Mononuclear cell (primary cell): ENCODE data around the gene STAM2. TPM values are rescaled to one million over a fixed set of nuclear protein-coding genes. Genes with fewer than 3 reads are reported as not detected.
A peak's percentile ranks its signal among the peaks of the same experiment; 100 is the strongest.
"Not testable (repeated sequence)": the region's sequence is repeated elsewhere in the genome, so short reads cannot be mapped to it uniquely, and the experiment has no call there.

ENCODE experiments used
- H3K27me3 ChIP-seq: 2 replicates; pipeline ENCODE4 v1.6.0; 2011; ENCODE audit warnings: low read length, control low read depth; ENCODE audit not compliant: insufficient read depth
- H3K4me1 ChIP-seq: 2 replicates; pipeline ENCODE4 v1.5.1; 2011; ENCODE audit warnings: mild to moderate bottlenecking, low read length, control low read depth; ENCODE audit not compliant: insufficient read depth
- H3K4me3 ChIP-seq: 2 replicates; pipeline ENCODE4 v1.5.1; 2011; ENCODE audit warnings: mild to moderate bottlenecking, low read length, moderate library complexity
- H3K9me3 ChIP-seq: 2 replicates; pipeline ENCODE4 v1.5.1; 2011; ENCODE audit warnings: low read depth, mild to moderate bottlenecking, control low read depth, low read length
- total RNA-seq: library from RNA; depleted of rRNA; stranded (reverse); fragments of >200 nt; gene quantifications from one replicate; pipeline ENCODE4 v1.2.3, GENCODE V29; 2012

The STAM2 gene
- total RNA-seq, 1 donor = 10.4 TPM

DNA sequence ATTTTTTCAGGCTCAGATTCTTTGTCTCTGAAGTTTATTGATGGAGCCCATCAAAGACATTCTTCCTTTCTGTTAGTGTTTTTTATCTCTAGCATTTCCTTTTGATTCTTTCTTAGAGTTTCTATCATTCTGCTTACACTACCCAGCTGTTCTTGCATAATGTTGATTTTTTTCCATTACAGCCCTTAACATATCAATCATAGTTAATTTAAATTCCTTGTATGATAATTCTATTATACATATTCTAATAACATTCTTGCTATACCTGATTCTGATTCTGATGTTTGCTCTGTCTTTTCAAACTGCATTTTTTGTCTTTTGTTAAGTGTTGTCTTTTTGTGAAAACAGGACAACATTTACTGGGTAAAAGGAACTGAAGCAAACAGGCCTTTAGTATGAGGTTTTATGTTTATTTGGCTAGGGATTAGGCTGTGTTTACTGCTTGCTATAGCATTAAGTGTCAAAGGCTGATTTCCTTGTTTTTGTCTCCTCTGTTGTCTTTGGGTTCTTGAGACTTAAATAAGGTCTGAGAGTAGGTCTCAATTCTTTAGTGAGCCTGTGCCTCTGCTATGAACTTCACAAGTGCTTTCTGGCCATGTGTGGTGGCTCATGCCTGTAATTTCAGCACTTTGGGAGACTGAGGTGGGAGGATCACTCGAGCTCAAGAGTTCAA is 8.0 kb upstream of the STAM2 start:
- no peaks in the 10 kb centered on the region for H3K9me3 ChIP-seq
- H3K4me3 ChIP-seq = no peak overlapping the region
- no peaks in the 10 kb centered on the region for H3K27me3 ChIP-seq
- H3K4me1 ChIP-seq = no peaks in the 10 kb centered on the region

- not testable (repeated sequence) for H3K9me3 ChIP-seq, H3K4me3 ChIP-seq, H3K27me3 ChIP-seq
- peaks cover 21% of the 10 kb centered on the region for H3K4me1 ChIP-seq
These were observed 2.1 kb upstream of the STAM2 start for GRCh38 chr2:152177667-152178066.

DNA sequence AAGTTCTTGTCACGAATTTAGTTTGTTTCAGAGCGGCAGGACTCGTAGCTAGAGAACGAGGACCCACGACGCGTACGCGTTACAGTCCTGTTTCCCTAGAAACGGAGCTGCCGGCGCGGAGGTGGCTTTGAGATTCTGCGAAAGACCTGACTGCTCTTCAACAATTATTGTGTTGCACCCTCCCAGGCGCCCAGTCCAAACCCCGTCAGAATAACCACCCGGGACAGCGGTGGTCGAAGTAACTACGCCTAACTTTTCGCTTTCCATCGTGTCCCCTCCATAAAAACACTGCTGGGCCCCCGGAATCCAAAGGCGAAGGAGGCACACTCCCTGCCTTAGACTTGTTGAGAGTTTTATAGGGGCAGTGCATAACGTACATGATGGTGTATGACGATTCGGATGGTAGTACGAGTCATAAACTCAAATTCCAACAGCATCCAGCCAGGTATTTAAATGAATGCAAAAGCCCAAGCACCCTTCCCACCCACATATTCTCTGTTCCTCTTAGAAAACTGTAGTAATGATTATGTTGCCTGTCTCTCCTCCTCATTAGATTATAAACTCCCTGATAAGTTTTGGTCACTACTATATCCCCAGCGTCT is 651 bp upstream of the STAM2 start:
- Histone ChIP-seq H3K4me3 (peak overlapping the region; percentile 92), H3K27me3 (no peaks in the 10 kb centered on the region), H3K9me3 (no peaks in the 10 kb centered on the region), H3K4me1 (peaks cover 28% of the 10 kb centered on the region)

DNA sequence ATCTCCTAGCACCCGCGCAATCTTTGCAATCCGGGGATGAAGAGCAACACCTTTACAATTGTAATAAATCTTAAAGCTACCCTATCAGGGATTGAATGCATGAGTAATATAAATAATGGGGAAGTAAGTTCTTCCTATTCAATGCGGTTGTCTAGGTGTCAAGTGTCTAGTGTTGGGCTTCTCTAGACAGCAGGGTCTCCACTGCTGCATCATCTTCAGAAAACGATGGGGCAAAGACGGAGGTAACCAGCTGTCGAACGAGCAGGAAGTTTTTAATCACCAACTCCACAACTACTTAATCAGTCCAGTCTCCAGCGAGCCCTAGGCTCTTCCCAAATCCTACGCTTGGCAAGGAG is 573 bp downstream of the STAM2 start:
- Histone ChIP-seq H3K4me1 (peaks cover 28% of the 10 kb centered on the region), H3K27me3 (no peaks in the 10 kb centered on the region), H3K9me3 (no peaks in the 10 kb centered on the region), H3K4me3 (peak overlapping the region; percentile 92)

DNA sequence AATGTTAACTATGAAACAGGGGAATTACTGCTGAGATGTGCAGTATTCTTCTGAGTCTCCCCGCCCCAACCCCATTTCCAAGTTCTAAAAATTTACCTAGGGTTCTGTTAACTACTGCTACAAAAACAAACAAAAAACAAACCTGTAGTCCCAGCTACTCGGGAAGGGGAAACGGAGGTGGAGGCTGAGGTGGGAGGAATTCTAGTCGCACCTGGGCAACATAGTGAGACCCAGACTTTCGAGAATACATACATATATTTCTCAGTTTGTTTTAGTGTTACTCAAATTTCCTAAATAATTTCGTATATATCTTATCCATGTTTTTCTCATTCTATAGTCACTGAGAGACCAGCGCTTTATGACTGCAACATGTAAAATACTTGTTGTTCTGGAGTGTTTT is 989 bp downstream of the STAM2 start:
- no peaks in the 10 kb centered on the region for H3K9me3 ChIP-seq
- H3K4me3 ChIP-seq = peak overlapping the region; percentile 92
- no peaks in the 10 kb centered on the region for H3K27me3 ChIP-seq
- peaks cover 32% of the 10 kb centered on the region for H3K4me1 ChIP-seq

DNA sequence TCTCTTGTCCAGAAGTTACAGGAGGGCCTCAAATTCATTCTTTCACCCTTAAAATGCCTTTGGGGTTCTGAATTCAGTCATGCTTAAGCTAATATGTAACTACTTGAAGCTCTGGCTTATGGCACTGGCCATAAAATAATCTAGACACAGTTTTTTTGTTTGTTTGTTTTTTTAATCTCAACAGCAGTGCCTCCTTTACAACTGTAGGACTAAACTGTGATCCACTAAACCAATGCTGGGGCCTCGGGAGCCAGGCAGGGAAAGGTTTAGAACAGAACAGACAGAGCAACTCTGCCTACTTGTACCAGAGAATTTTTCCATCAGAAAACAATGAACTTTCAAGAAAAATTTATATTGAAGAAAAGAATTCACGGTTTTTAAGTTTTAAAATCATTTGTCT is 1.7 kb downstream of the STAM2 start:
- H3K9me3 ChIP-seq = no peaks in the 10 kb centered on the region
- H3K4me3 ChIP-seq = no peak overlapping the region

GRCh38 chr2:152172201-152172785 is 3.3 kb downstream of the STAM2 start:
- H3K27me3 ChIP-seq = not testable (repeated sequence)
- H3K4me1 ChIP-seq = peaks cover 32% of the 10 kb centered on the region

More for the DNA sequence above, 1.7 kb downstream of the STAM2 start:
- peaks cover 32% of the 10 kb centered on the region for H3K4me1 ChIP-seq
- H3K27me3 ChIP-seq = no peaks in the 10 kb centered on the region

GRCh38 chr2:152171718-152172117 is 3.8 kb downstream of the STAM2 start:
- Histone ChIP-seq H3K27me3 (no peaks in the 10 kb centered on the region), H3K4me1 (peaks cover 35% of the 10 kb centered on the region), H3K9me3 (no peaks in the 10 kb centered on the region), H3K4me3 (no peak overlapping the region)

More at GRCh38 chr2:152172201-152172785, 3.3 kb downstream of the STAM2 start:
- not testable (repeated sequence) for H3K4me3 ChIP-seq, H3K9me3 ChIP-seq

- peaks cover 23% of the 10 kb centered on the region for H3K4me1 ChIP-seq
- not testable (repeated sequence) for H3K27me3 ChIP-seq, H3K4me3 ChIP-seq, H3K9me3 ChIP-seq
These were observed 6.4 kb downstream of the STAM2 start for GRCh38 chr2:152169158-152169557.

DNA sequence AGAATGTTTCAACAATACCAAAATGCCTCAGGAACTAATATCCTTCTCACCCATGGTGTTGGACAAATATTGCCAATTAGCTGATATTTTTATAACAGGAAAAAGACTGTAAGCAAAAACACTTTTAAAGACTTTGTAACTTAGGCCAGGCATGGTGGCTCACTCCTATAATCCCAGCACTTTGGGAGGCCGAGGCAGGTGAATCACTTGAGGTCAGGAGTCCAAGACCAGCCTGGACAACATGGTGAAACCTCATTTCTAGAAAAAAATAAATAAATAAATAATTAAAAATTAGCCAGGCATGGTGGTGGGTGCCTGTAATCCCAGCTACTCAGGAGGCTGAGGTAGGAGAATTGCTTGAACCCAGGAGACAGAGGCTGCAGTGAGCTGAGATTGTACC is 8.1 kb downstream of the STAM2 start:
- H3K27me3 ChIP-seq, H3K9me3 ChIP-seq, H3K4me3 ChIP-seq: not testable (repeated sequence)
- peaks cover 12% of the 10 kb centered on the region for H3K4me1 ChIP-seq

DNA sequence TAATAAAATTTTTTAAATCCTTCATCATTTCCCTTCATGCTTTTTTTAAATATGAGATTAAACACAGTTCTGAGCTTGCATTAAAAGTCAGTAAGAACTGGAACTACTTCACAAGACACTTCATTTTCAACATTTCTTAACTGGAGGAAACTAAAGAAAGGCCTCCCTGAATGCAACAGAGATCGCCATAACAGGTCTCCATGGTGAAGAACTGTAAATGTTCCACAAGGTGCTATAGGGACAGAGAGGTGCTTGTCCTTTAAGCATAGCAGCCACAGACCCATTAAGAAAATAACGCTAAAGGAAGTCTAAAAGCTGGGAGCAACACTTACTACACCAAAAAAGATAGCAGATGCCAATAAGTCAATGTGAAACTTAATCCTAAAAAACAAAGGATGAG is 8.5 kb downstream of the STAM2 start:
- Histone ChIP-seq H3K9me3 (no peaks in the 10 kb centered on the region), H3K27me3 (no peaks in the 10 kb centered on the region), H3K4me3 (no peak overlapping the region), H3K4me1 (peaks cover 8% of the 10 kb centered on the region)

DNA sequence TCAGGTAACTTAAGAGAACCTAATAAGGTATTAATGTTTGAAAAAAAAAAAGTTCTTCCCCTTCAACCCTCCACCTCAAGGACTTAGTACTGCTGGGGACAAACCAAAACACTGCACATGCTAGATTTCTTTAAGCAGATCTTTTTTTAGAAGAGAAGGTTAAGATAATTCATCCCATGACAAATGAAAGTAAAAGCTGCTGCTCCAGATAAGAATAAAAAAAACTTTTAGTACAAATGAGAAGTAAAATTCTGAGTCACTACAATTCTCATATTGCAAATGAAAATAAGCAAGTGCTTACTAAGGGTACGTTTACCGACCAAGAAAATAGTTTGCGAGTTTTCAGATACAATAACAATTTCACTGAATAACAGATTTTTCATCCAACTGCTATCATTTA is 8.9 kb downstream of the STAM2 start:
- no peak overlapping the region for H3K4me3 ChIP-seq
- H3K9me3 ChIP-seq = no peaks in the 10 kb centered on the region
- no peaks in the 10 kb centered on the region for H3K27me3 ChIP-seq
- peaks cover 8% of the 10 kb centered on the region for H3K4me1 ChIP-seq

GRCh38 chr2:152165780-152166179 is 9.8 kb downstream of the STAM2 start:
- H3K27me3 ChIP-seq = no peaks in the 10 kb centered on the region
- H3K9me3 ChIP-seq = no peaks in the 10 kb centered on the region
- no peak overlapping the region for H3K4me3 ChIP-seq
- peaks cover 8% of the 10 kb centered on the region for H3K4me1 ChIP-seq

DNA sequence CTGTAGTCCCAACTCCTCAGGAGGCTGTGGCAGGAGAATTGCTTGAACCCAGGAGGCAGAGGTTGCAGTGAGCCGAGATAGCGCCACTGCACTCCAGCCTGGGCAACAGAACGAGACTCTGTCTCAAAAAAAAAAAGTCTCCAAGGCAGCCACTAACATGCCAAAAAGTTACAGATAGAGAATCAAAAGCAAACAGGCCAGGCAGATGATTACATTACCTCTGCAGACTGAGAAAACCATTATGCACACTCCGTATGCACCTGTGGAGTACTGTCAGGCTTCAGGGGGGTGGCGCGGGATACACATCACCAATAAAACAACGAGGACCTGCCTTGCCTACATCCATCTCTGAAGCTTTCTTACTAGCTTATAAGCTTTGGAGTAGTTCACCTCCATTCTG is 10.3 kb downstream of the STAM2 start:
- no peaks in the 10 kb centered on the region for H3K27me3 ChIP-seq
- no peaks in the 10 kb centered on the region for H3K9me3 ChIP-seq
- H3K4me3 ChIP-seq = no peak overlapping the region
- H3K4me1 ChIP-seq = peaks cover 8% of the 10 kb centered on the region

DNA sequence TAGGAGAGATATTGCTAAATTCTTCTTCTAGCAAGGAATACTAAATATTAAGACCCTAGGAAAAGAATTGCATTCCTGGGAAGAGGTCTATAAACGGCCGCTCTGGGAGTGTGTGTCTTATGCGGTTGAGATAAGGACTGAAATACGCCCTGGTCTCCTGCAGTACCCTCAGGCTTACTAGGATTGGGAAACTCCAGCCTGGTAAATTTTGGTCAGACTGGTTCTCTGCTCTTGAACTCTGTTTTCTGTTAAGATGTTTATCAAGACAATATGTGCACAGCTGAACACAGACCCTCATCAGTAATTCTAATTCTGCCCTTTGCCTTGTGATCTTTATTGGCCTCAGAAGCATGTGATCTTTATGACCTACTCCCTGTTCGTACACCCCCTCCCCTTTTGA is 11.9 kb downstream of the STAM2 start:
- not testable (repeated sequence) for H3K4me1 ChIP-seq, H3K4me3 ChIP-seq, H3K9me3 ChIP-seq, H3K27me3 ChIP-seq

GRCh38 chr2:152162141-152162540 is 13.4 kb downstream of the STAM2 start:
- H3K27me3 ChIP-seq = no peaks in the 10 kb centered on the region
- H3K4me1 ChIP-seq = peaks cover 2% of the 10 kb centered on the region
- no peak overlapping the region for H3K4me3 ChIP-seq
- H3K9me3 ChIP-seq = no peaks in the 10 kb centered on the region
